ENCODE data around the gene COQ10A. TPM values are rescaled to one million over a fixed set of nuclear protein-coding genes. Genes with fewer than 3 reads are reported as not detected.

COQ10A gene
- total RNA-seq: 17.8 and 18.0 TPM in 2 replicates

DNA sequence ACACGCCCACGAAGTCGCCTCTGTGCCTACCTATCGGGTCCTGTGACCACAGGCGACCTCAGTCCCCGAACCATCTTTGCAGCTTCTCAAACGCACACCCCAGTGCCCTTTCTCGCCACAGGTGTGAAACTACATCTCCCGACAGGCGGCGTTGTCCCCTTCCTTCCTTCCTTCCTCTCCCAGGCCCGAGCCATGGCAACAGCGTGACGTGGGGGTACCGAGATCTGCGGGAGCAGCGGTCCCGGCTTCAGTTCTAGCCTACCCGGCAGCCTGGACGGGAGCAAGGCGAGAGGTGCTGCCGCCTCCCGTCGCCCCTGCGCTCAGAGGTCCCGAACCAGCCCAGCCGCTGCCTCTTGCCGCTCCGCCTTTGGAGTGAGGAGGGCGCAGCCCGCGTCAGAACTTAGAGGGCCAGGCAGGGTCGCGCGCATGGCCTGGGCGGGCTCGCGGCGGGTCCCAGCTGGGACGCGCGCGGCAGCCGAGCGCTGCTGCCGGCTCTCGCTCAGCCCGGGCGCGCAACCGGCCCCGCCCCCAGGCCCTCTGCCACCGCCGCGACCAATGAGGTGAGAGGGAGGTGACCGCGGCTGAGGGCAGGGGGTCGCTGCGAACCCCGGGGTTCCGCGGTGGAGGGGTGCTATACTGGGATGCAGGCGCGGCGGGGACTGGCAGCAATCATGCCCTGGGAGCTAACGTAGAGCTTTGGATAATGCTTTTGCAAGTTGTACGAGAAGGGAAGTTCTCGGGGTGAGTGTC lies at the start of gene COQ10A:
Gene COQ10A, plus strand, starts transcription at position 250 of the 750 bp plus-strand sequence. Its CDS starts 177 bp downstream, at position 427.
- peak within 1 kb of the TSS; percentile 87 for H3K27ac Mint-ChIP-seq
- peaks cover 15% of the 10 kb centered on the region for H3K4me1 Mint-ChIP-seq (ENCODE audit: low read depth)
- peaks cover 17% of the 10 kb centered on the region for H3K36me3 Mint-ChIP-seq (ENCODE audit: low read depth)
- H3K9me3 Mint-ChIP-seq: no peaks in the 10 kb centered on the region
- intact Hi-C loops (cut with micrococcal nuclease): loop anchor here (1.0 to 5.0 kb wide), 12 partner anchors 9 to 201 kb away; partner anchors contain the start of genes ANKRD52, CS, IL23A and SPRYD4
- peak within 1 kb of the TSS; percentile 96 for H3K4me3 Mint-ChIP-seq
- peak; percentile 84 for DNase-seq (ENCODE audit: low spot score)
- no peaks in the 10 kb centered on the region for H3K27me3 Mint-ChIP-seq (ENCODE audit: insufficient read depth)

DNA sequence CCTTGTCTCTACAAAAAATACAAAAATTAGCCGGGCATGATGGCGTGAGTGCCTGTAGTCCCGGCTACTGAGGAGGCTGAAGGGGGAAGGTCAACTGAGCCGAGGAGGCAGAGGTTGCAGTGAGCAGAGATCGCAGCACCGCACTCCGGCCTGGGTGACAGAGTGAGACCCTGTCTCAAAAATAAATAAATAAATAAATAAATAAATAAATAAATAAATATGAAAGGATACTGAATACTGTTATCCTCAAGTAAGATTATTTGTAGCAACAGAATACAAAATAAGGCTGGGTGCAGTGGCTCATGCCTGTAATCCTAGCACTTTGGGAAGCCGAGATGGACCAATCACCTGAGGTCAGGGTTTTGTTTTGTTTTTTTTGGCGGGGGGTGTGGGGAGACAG lies 46.9 kb upstream of the COQ10A start:
- peaks cover 11% of the 10 kb centered on the region for H3K36me3 Mint-ChIP-seq (ENCODE audit: low read depth)
- H3K27ac Mint-ChIP-seq: no peak overlapping the region
- no peaks in the 10 kb centered on the region for H3K27me3 Mint-ChIP-seq (ENCODE audit: insufficient read depth)
- no peak for DNase-seq (ENCODE audit: low spot score)
- H3K4me3 Mint-ChIP-seq: peak overlapping the region; percentile 54
- peaks cover 47% of the 10 kb centered on the region for H3K4me1 Mint-ChIP-seq (ENCODE audit: low read depth)
- H3K9me3 Mint-ChIP-seq: no peaks in the 10 kb centered on the region
- intact Hi-C loops (cut with micrococcal nuclease): loop anchor here (5.0 kb wide), 4 partner anchors 178 to 403 kb away; partner anchors contain the start of genes DGKA, ORMDL2, RAB5B and RPS26

DNA sequence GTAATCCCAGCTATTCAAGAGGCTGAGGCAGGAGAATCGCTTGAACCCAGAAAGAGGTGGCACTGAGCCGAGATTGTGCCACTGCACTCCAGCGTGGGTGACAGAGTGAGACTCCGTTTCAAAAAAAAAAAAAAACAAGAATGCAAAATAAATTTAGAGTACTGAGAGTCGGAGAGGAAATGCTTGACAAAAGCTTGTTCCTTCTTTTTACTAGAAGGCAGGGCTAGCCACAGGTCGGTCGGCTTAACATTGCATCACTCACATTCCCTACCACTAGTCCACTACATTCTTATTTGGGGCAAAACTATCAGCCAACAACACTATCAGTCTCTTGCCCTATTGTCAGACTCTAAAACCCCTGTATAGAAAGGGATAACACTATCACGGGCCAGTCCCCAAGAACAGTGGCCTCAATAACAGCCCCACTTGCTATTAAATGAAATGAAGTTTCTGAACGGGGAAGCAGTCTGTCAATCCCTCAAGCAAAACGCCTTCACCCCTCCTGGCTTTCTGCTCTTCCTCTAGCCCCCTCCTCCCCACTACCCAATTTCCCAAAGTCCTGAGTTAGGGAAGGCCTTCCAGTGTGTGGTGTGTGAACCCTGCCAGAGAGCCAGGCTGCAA lies 46.0 kb upstream of the COQ10A start:
- peaks cover 12% of the 10 kb centered on the region for H3K36me3 Mint-ChIP-seq (ENCODE audit: low read depth)
- H3K9me3 Mint-ChIP-seq: no peaks in the 10 kb centered on the region
- H3K4me1 Mint-ChIP-seq (ENCODE audit: low read depth): peaks cover 51% of the 10 kb centered on the region
- intact Hi-C loops (cut with micrococcal nuclease): loop anchor here (1.0 to 5.0 kb wide), 9 partner anchors 80 to 464 kb away; partner anchors contain the start of genes CS, DGKA, IL23A and ORMDL2
- H3K27me3 Mint-ChIP-seq (ENCODE audit: insufficient read depth): no peaks in the 10 kb centered on the region
- H3K4me3 Mint-ChIP-seq: peak overlapping the region; percentile 99
- peak overlapping the region; percentile 97 for H3K27ac Mint-ChIP-seq
- no peak for DNase-seq (ENCODE audit: low spot score)

- no peaks in the 10 kb centered on the region for H3K27me3 Mint-ChIP-seq (ENCODE audit: insufficient read depth)
- peaks cover 15% of the 10 kb centered on the region for H3K36me3 Mint-ChIP-seq (ENCODE audit: low read depth)
- DNase-seq (ENCODE audit: low spot score): no peak
- peaks cover 56% of the 10 kb centered on the region for H3K4me1 Mint-ChIP-seq (ENCODE audit: low read depth)
- peak overlapping the region; percentile 97 for H3K27ac Mint-ChIP-seq
- H3K9me3 Mint-ChIP-seq: no peaks in the 10 kb centered on the region
- intact Hi-C loops (cut with micrococcal nuclease): loop anchor here (1.0 to 5.0 kb wide), 9 partner anchors 79 to 463 kb away; partner anchors contain the start of genes CS, DGKA, IL23A and ORMDL2
- H3K4me3 Mint-ChIP-seq: peak overlapping the region; percentile 99
Observed at GRCh38 chr12:56221232-56221756, 45.4 kb upstream of the COQ10A start.

DNA sequence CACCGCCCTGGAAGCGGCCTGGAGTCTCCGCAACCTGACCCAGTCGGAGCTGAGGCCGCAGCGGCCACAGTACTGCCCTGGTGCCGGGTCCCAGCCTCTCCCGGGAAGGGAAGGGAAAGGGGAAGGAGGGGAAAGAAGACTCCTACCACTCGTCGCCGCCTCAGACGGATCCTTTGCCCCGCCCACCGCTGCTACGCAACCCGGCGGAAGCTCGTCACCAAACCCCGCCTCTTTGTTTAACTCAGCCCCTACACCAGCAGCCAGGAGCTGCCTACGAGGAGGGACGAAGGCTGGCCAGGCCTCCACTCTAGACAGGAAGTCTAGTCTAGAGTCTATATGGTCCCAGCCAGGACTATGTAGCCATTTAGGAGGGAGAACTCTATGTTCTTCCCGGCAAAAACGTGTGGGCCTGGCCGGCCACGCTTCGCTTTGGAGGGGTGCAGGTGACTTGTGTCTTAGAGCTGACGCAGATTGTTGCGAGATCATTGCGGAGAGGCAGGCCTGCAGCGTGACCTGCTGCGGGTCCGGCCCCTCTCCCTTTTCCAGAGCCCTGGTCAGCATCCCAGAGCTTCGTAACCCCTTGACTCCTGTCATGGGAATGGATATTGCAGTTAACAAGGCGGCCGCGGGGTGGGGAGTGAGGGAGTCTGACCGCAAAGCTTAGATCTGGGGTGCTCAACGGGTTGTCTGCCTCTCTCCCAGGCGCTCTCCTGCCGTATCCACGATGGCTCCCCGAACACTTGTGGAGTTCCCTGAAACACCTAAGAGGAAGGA lies 44.8 kb upstream of the COQ10A start, which contains the start of gene RNF41:
Gene RNF41, minus strand, starts transcription at position 166 of the 774 bp plus-strand sequence. CDS start 7,875 bp downstream, outside the sequence.
- Mint-ChIP-seq H3K4me1 (ENCODE audit: low read depth) (peaks cover 51% of the 10 kb centered on the region), H3K27me3 (ENCODE audit: insufficient read depth) (no peaks in the 10 kb centered on the region), H3K9me3 (no peaks in the 10 kb centered on the region), H3K27ac (peak within 1 kb of the TSS; percentile 97), H3K4me3 (peak within 1 kb of the TSS; percentile 99), H3K36me3 (ENCODE audit: low read depth) (peaks cover 12% of the 10 kb centered on the region)
- intact Hi-C loops (cut with micrococcal nuclease): loop anchor here (1.0 to 5.0 kb wide), 15 partner anchors 45 to 483 kb away; partner anchors contain the start of genes COQ10A, CS, DGKA and IL23A
- peak; percentile 91 for DNase-seq (ENCODE audit: low spot score)

- no peaks in the 10 kb centered on the region for H3K9me3 Mint-ChIP-seq
- H3K27me3 Mint-ChIP-seq (ENCODE audit: insufficient read depth): no peaks in the 10 kb centered on the region
- H3K4me3 Mint-ChIP-seq: peak overlapping the region; percentile 99
- DNase-seq (ENCODE audit: low spot score): no peak
- intact Hi-C loops (cut with micrococcal nuclease): loop anchor here (1.0 to 5.0 kb wide), 10 partner anchors 44 to 484 kb away; partner anchors contain the start of genes COQ10A, DGKA, MYL6B and ORMDL2
- peaks cover 16% of the 10 kb centered on the region for H3K36me3 Mint-ChIP-seq (ENCODE audit: low read depth)
- H3K27ac Mint-ChIP-seq: peak overlapping the region; percentile 97
- peaks cover 51% of the 10 kb centered on the region for H3K4me1 Mint-ChIP-seq (ENCODE audit: low read depth)
Observed at GRCh38 chr12:56222531-56222895, 44.2 kb upstream of the COQ10A start.

DNA sequence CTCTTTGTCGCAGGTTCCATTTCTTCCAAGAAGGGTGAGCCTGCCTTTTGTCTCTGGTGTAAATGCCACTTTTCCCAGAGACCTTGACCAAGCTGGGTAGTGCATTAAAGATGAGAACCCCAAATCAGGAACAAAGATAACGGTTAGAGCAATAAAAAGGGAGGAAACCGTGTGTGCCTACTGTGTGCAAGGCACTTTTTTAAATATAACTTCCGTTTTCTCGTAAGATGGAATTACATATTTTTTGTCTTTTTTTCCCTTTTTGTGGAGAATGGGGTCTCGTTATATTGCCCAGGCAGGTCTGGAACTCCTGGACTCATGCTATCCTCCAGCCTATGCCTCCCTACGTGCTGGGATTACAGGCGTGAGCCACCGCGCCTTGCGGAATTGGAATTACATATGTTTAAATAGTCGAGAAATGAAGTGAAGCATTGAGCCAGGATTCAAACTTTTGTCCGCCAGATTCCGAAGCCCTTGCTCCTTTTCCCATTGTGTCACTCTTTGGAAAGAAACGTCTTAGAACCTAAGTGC lies 43.1 kb upstream of the COQ10A start:
- intact Hi-C loops (cut with micrococcal nuclease): loop anchor here (1.0 to 5.0 kb wide), 12 partner anchors 17 to 485 kb away; partner anchors contain the start of genes ANKRD52, COQ10A, DGKA and ORMDL2
- Mint-ChIP-seq H3K4me1 (ENCODE audit: low read depth) (peaks cover 51% of the 10 kb centered on the region), H3K9me3 (no peaks in the 10 kb centered on the region), H3K27ac (peak overlapping the region; percentile 81), H3K27me3 (ENCODE audit: insufficient read depth) (no peaks in the 10 kb centered on the region), H3K4me3 (peak overlapping the region; percentile 99), H3K36me3 (ENCODE audit: low read depth) (peaks cover 16% of the 10 kb centered on the region)
- DNase-seq (ENCODE audit: low spot score): no peak

DNA sequence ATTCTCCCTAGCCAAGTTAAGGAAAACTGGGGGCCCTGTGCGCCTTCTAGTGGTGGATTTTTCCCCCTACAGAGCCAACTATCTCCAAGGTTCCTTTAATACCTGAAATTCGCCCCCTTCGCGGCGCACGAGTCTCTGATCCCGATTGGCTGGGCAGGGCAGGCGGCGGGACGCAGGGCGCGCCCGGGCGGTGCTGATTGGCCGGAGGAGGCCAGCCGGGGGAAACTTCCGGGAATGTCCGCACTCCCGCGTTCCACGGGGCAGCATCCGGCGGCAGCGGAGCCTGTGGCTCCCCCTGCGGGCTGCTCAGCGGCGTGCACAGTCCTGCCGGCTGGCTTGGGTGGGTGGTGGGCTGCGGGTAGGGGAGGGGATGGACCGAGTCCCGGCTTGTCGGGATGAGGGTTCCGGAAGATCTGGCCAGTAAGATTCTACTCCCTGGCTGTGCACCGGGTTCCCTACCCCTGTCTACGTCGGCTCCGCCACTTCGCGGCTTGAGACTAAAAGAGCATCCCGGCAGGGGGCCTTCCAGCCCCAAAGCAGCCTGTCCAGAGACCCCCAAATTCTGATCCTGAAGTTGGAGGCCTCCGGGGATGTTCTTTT lies 42.5 kb upstream of the COQ10A start, which contains the start of gene NABP2:
Gene NABP2, plus strand, starts transcription at position 241 of the 600 bp plus-strand sequence. CDS start 515 bp downstream, outside the sequence.
- intact Hi-C loops (cut with micrococcal nuclease): loop anchor here (1.0 to 5.0 kb wide), 9 partner anchors 18 to 407 kb away; partner anchors contain the start of genes ANKRD52, DGKA, ORMDL2 and RAB5B
- peak within 1 kb of the TSS; percentile 99 for H3K4me3 Mint-ChIP-seq

GRCh38 chr12:56224954-56225353 lies 41.8 kb upstream of the COQ10A start:
- Mint-ChIP-seq H3K36me3 (ENCODE audit: low read depth) (peaks cover 16% of the 10 kb centered on the region), H3K27ac (peak overlapping the region; percentile 81), H3K4me3 (peak overlapping the region; percentile 99), H3K4me1 (ENCODE audit: low read depth) (peaks cover 51% of the 10 kb centered on the region), H3K9me3 (no peaks in the 10 kb centered on the region), H3K27me3 (ENCODE audit: insufficient read depth) (no peaks in the 10 kb centered on the region)
- no peak for DNase-seq (ENCODE audit: low spot score)
- intact Hi-C loops (cut with micrococcal nuclease): loop anchor here (1.0 to 5.0 kb wide), 9 partner anchors 19 to 408 kb away; partner anchors contain the start of genes ANKRD52, DGKA, ORMDL2 and RAB5B

More for the DNA sequence above, 42.5 kb upstream of the COQ10A start, which contains the start of gene NABP2:
- DNase-seq (ENCODE audit: low spot score): peak; percentile 94
- Mint-ChIP-seq H3K27me3 (ENCODE audit: insufficient read depth) (no peaks in the 10 kb centered on the region), H3K27ac (peak within 1 kb of the TSS; percentile 81), H3K9me3 (no peaks in the 10 kb centered on the region), H3K36me3 (ENCODE audit: low read depth) (peaks cover 16% of the 10 kb centered on the region), H3K4me1 (ENCODE audit: low read depth) (peaks cover 51% of the 10 kb centered on the region)

DNA sequence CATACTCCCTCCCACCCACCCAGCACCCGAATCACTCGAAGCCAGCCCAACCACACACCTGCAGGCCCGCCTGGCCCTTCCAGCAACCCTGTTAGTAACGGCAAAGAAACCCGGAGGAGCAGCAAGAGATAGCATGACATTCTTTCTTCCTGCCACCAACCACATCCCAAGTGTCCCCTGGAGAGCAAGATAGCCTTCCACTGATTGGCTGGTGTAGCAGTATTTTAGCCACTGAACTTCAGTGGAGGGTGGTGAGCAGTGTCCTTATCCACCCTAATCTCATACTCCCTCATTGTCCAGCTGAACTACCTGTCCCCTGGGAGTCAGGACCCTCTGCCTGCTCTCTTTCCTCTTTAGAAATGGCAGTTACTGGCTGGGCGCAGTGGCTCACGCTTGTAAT lies 37.7 kb upstream of the COQ10A start:
- peaks cover 15% of the 10 kb centered on the region for H3K36me3 Mint-ChIP-seq (ENCODE audit: low read depth)
- H3K27ac Mint-ChIP-seq: no peak overlapping the region
- intact Hi-C loops (cut with micrococcal nuclease): no loop called here
- H3K4me1 Mint-ChIP-seq (ENCODE audit: low read depth): peaks cover 17% of the 10 kb centered on the region
- H3K9me3 Mint-ChIP-seq: no peaks in the 10 kb centered on the region
- no peak for DNase-seq (ENCODE audit: low spot score)
- H3K27me3 Mint-ChIP-seq (ENCODE audit: insufficient read depth): no peaks in the 10 kb centered on the region
- no peak overlapping the region for H3K4me3 Mint-ChIP-seq

DNA sequence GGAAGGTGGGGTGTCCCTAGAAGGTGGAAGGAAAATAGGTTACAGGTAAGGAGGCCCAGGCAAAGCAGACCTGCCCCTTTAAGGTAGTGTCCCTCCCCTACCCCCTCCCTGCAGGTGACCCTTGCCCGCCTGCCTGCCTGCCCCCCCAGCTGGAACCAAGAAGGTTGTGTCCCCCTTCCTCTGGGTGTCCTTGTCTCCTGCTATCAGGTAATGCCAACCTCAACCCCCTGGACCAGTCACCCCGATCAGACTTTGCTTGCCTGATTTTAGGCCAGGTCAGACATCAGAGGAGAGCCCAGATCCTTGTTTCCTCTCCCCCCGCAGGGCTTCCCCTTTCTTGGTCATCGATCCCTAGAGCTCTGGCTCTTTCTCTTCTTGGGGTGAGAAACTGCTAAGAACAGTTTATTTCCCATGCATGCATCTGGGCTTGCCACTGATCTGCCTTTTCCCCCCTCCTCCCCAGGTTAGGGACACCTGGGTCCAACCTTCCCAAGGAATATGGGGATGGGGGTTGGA lies 36.8 kb upstream of the COQ10A start, which contains the start of gene SLC39A5:
Gene SLC39A5, plus strand, starts transcription at position 136 of the 516 bp plus-strand sequence. CDS start 1,224 bp downstream, outside the sequence.
- Mint-ChIP-seq H3K4me1 (ENCODE audit: low read depth) (peaks cover 12% of the 10 kb centered on the region), H3K27ac (no peak within 1 kb of the TSS), H3K9me3 (no peaks in the 10 kb centered on the region), H3K27me3 (ENCODE audit: insufficient read depth) (no peaks in the 10 kb centered on the region), H3K4me3 (no peak within 1 kb of the TSS), H3K36me3 (ENCODE audit: low read depth) (peaks cover 15% of the 10 kb centered on the region)
- intact Hi-C loops (cut with micrococcal nuclease): no loop called here
- no peak for DNase-seq (ENCODE audit: low spot score)

All from activated T-helper 1 cell treated with anti-CD3 and anti-CD28 coated beads, Interleukin-12 subunit alpha, Interleukin-12 subunit beta, Interleukin-2, Interleukin-4 antibody, amounts not matched to agents 30 ng/mL and 10 ng/mL and 1 ng/mL, durations not matched to agents 14 hours and 24 hours and 36 hours (primary cell).